NOMO-1 treated with dmso at 0.1 percent for 144 hours (cell line): ENCODE data around the gene PKIB.
A peak's percentile ranks its signal among the peaks of the same experiment; 100 is the strongest.
"Not testable (repeated sequence)": the region's sequence is repeated elsewhere in the genome, so short reads cannot be mapped to it uniquely, and the experiment has no call there.

Source experiments
- DNase-seq: peaks from one replicate; lab custom pipeline; 2025; ENCODE audit not compliant: unreplicated experiment; lab: John Stamatoyannopoulos, UW

The PKIB gene

DNA sequence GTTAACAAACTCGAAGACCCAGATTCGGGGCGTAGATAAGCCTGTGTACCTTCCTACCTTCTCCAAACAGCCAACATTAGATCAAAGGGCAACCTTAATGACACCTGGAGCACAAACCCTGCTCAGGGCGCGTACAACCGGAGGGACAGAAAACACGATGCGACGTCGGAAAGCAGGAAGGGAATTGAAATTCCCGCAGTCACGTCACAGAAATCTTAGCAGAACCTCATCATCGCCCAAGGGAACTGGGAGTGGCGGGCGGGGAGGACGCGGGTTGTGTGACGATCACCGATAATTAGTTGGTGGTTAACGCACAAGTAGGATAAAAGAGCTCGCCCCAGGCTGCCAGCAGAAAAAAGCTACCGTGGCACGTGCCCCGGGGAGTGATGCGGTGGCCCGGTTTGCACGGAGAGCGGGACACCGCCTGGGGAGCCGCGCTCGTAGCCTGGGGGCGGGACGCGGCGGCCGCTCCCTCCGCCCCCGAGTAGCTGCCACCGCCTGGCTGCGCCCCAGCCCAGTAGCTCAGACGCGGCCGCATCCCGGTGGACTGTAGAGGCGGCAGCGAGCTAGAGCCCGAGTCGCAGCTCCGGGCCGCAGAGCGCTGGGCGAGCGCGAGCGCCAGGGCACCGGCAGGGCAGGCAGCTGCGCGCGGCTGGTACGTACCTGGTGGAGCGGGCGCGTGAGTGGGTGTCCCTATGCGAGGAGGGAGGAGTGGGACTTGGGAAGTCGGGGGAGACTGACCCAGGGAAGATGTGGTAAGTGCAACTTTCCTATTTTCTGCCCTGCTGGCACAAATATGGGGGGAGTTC is at the start of gene PKIB:
Gene PKIB, plus strand, starts transcription at position 525 of the 809 bp plus-strand sequence. CDS start 107,390 bp downstream, outside the sequence.
- DNase-seq = peak; percentile 72

GRCh38 chr6:122563364-122564052 is 46.7 kb upstream of the PKIB start:
- no peak for DNase-seq

GRCh38 chr6:122564230-122564629 is 46.0 kb upstream of the PKIB start:
- DNase-seq = no peak

GRCh38 chr6:122565708-122566107 is 44.5 kb upstream of the PKIB start:
- DNase-seq = no peak

- DNase-seq = no peak
Observed at GRCh38 chr6:122567034-122567433, 43.2 kb upstream of the PKIB start.

- DNase-seq = no peak
Observed at GRCh38 chr6:122568350-122568749, 41.9 kb upstream of the PKIB start.

- DNase-seq = no peak
Observed at GRCh38 chr6:122568797-122569221, 41.4 kb upstream of the PKIB start.

- no peak for DNase-seq
Observed at GRCh38 chr6:122569230-122569771, 40.9 kb upstream of the PKIB start.

DNA sequence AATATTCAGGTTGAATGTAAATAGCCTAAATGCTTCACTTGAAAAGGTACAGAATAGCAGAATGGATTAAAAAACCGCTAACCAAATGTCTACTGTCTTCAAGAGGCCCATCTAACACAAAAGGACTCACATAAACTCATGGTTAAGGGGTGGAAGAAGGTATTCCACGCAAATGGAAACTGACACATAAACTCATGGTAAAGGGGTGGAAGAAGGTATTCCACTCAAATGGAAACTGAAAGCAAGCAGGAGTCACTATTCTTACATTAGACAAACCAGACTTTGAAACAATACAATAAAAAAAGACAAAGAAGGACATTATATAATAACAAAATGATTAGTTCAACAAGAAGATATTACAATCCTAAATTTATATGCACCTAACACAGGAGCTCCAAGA is 38.3 kb upstream of the PKIB start:
- no peak for DNase-seq

- no peak for DNase-seq
Observed at GRCh38 chr6:122576888-122577287, 33.3 kb upstream of the PKIB start.

DNA sequence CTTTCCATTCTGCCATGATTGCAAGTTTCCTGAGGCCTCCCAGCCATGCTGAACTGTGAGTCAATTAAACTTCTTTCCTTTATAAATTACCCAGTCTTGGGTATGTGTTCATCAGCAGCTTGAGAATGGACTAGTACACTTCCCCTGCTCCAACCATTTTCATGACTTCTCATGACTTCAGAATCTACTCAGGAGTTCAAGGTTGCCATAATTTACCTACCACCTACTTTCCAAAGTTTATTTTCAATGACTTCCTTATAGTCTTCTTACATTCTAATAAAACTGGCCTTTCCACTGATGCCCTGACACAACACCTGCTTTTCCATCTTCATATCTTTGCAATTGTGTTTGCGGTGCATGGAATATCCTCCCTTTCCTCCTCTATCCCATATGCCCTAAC is 31.2 kb upstream of the PKIB start:
- no peak for DNase-seq

- DNase-seq = no peak
Observed at GRCh38 chr6:122580737-122581136, 29.5 kb upstream of the PKIB start.

GRCh38 chr6:122589115-122589514 is 21.1 kb upstream of the PKIB start:
- DNase-seq = no peak

DNA sequence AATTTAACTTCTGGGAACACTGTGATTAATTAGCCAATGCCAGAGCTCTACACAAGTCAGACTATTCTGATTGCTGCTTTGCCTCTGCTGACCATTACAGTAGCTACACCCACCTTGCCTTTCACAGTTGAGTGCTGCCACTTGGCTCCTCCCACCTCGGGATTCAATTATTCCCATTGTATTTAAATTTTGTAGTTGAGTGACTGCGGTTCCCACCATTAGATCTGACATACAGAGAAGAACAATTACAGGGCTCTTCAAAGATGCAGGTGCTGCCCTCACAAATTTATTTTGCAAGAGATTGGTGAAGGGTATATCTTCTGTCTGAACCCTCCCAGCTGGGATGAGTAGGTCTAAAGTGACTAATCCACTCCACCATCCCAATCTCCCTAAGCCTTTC is 11.9 kb upstream of the PKIB start:
- DNase-seq = not testable (repeated sequence)

GRCh38 chr6:122604676-122605075 is 5.5 kb upstream of the PKIB start:
- DNase-seq = no peak

GRCh38 chr6:122610690-122611455 is 668 bp downstream of the PKIB start:
- DNase-seq = no peak

GRCh38 chr6:122612838-122613237 is 2.6 kb downstream of the PKIB start:
- DNase-seq = no peak

DNA sequence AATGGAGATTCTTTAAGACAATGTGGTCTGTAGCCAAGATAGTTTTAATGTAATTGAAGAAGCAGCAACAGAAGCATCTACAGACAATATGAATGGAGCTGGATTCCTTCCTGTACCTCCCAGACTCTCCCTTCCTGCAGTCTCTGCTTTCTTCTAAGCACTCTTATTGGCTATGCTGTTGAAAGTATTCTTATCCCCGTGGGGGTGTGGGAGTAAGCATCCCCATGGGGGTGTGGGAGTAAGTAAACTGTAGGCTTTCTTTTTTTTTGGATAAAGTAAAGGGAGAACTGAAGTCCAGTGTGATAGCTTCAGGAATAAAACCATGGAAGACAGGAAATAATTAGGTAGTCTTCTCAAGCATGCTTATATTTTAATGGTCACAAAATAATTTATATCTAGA is 4.1 kb downstream of the PKIB start:
- DNase-seq = no peak

- no peak for DNase-seq
Observed at GRCh38 chr6:122615409-122615808, 5.2 kb downstream of the PKIB start.

DNA sequence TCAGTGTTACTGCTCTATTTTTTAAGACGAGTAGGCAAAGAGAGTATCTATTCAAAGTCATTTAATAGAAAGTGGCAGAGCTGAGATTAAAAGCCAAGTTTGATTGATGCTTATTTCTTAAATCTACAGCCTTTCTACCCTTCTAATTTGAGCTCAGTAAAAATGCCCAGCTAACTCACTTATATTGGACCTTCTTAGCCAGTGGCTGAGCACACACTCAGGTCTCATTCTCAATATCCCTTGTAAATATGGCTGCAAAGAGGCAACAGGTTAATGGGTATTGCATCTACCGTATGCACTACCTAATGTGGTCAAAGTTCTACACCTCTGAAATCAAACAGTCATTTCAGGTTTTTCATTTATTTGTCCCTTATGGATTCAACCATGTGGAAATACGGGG is 6.7 kb downstream of the PKIB start:
- no peak for DNase-seq

DNA sequence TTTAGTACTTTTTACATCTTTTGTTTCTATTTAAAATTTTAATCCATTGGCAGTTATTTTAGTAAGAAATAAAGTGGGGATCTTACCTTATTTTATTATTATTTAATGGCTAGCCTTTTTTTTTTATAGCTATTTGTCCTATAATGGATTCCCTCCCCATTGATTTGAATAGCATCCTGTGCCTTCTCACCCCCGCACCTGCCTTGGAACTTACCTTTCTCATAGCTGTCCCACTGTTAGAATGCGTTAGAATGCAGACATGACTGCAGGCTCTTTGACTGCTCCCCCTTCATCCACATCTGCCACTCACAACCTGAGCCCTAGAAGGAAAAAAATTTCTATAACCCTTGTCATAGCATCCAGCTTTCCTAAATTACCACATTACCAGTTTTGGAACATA is 9.1 kb downstream of the PKIB start:
- no peak for DNase-seq
